Thyroid gland (tissue), 4 donors: ENCODE data around the gene ATXN1. TPM values are rescaled to one million over a fixed set of nuclear protein-coding genes. Genes with fewer than 3 reads are reported as not detected.
A peak's percentile ranks its signal among the peaks of the same experiment; 100 is the strongest.

ENCODE experiments used
- DNase-seq, 2 donors: peaks; one replicate each; pipeline ENCODE4 v3.0.0-alpha.2; 2019
- H3K27ac ChIP-seq, 3 donors: fragments of 200-600 bp; sonication (generic); 1 replicate in 2 of 3; 2 replicates in 1 of 3; pipeline ENCODE4 v1.5.1; 2016 to 2019; ENCODE audit warnings: mild to moderate bottlenecking in 1 of 3, moderate library complexity in 1 of 3
- H3K27me3 ChIP-seq: fragments of 200-600 bp; sonication (generic); one replicate; pipeline ENCODE4 v1.5.1; 2019
- H3K36me3 ChIP-seq, 2 donors: fragments of 200-600 bp; sonication (generic); one replicate each; pipeline ENCODE4 v1.5.1; 2016 to 2019
- H3K4me1 ChIP-seq, 2 donors: fragments of 200-600 bp; sonication (generic); one replicate each; pipeline ENCODE4 v1.5.1; 2017 to 2019
- H3K4me3 ChIP-seq, 3 donors: fragments of 200-600 bp; sonication (generic); replicated peaks in 1 of 3; 1 replicate in 2 of 3; 2 replicates in 1 of 3; pipeline ENCODE4 v1.5.1; 2016; ENCODE audit warnings: mild to moderate bottlenecking in 1 of 3
- H3K9me3 ChIP-seq: fragments of 200-600 bp; sonication (generic); one replicate; pipeline ENCODE4 v1.5.1; 2017
- POLR2A ChIP-seq, 2 donors: fragments of 450-650 bp; IDR thresholded peaks; one replicate each; pipeline ENCODE4 v1.6.1; 2017; ENCODE audit warnings: antibody characterized with exemption in 2 of 2, mild to moderate bottlenecking in 2 of 2, moderate library complexity in 1 of 2
- WGBS, 2 donors: methylation state at CpG; one replicate each; pipeline ENCODE4 v1.1.5; 2017; 5-methylcytosine and 5-hydroxymethylcytosine counted together
- intact Hi-C: fragments of 100-400 bp; cut with DNase I; formaldehyde crosslinking; loops from one replicate; pipeline ENCODE4 v1.15.1; 2023
- total RNA-seq, 4 donors: library from RNA; depleted of rRNA; stranded (reverse); fragments of >200 nt; gene quantifications; one replicate each; pipeline ENCODE4 v1.2.3, GENCODE V29; 2016
- TF ChIP-seq, protein P1 (sequence below), 6 experiments: fragments of 200-600 bp in 3 of 6; fragments of 450-650 bp in 3 of 6; sonication (generic) in 3 of 6; IDR thresholded peaks; one replicate each; pipeline ENCODE4 v1.5.1; 2016 to 2019; ENCODE audit warnings: antibody characterized with exemption in 6 of 6, mild to moderate bottlenecking in 2 of 6, inconsistent platforms in 1 of 6, moderate library complexity in 1 of 6

ATXN1 gene
- total RNA-seq, 4 donors from 2014 or later, result 62.1 to 88.1 (median 83.0) TPM

DNA sequence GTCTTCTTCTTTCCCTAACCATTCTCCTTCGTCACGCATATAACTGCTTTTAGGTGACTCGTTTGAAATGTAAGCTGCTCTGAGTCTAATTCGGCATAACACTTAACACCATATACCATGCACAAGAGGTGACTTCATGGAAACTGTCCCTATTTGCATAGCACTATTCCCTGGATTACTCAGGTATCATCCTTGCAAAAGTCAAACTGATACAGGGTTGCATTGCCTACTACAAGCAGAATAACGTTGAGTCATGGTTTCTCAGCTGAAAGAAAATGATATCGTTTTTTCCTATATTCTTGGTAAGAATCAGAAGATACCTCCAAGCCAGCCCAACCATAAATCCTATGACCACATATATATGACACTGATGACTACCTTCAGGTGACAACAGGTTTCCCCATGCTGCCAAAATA, 227.5 kb downstream of the ATXN1 start:
- intact Hi-C loops, result no loop called here
- WGBS, 2 donors, result 92 to 95% methylated on average over 6 of the region's 6 CpGs
- TF ChIP-seq, protein P1, sequence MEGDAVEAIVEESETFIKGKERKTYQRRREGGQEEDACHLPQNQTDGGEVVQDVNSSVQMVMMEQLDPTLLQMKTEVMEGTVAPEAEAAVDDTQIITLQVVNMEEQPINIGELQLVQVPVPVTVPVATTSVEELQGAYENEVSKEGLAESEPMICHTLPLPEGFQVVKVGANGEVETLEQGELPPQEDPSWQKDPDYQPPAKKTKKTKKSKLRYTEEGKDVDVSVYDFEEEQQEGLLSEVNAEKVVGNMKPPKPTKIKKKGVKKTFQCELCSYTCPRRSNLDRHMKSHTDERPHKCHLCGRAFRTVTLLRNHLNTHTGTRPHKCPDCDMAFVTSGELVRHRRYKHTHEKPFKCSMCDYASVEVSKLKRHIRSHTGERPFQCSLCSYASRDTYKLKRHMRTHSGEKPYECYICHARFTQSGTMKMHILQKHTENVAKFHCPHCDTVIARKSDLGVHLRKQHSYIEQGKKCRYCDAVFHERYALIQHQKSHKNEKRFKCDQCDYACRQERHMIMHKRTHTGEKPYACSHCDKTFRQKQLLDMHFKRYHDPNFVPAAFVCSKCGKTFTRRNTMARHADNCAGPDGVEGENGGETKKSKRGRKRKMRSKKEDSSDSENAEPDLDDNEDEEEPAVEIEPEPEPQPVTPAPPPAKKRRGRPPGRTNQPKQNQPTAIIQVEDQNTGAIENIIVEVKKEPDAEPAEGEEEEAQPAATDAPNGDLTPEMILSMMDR (IDR thresholded peaks at IDR 0.05), result no peak
- TF ChIP-seq POLR2A (IDR thresholded peaks at IDR 0.05), result no peak

DNA sequence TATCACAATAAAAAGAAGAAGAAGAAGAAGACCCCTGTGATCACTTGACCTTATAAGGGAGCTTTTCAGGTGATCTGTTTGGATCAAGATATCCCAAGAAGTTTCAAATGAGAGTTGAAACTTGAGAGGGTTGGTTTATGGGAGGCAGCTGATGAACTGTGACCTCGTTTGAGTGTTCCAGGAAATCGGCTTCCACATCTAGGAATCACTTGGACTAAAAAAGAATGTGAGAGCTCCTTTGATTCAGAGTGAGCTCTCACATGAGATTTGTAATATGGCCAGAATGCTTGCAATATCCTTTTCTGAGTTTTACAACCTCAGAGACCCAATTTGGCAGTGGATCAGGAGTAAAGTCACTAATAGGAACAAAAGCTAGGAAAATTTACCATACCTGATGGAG, 228.1 kb downstream of the ATXN1 start:
- Histone ChIP-seq H3K27ac (peak overlapping the region in 2 of 3 donors; percentile 22 to 25), H3K36me3 (no peaks in the 10 kb centered on the region), H3K4me3 (no peak overlapping the region), H3K27me3 (no peaks in the 10 kb centered on the region), H3K9me3 (no peaks in the 10 kb centered on the region), H3K4me1 (peaks cover 11 to 18% of the 10 kb centered on the region in 2 donors)
- TF ChIP-seq, protein P1 (IDR thresholded peaks at IDR 0.05), result no peak
- no peak for TF ChIP-seq POLR2A (IDR thresholded peaks at IDR 0.05)
- no peak for DNase-seq
- WGBS, 2 donors, result 30 to 34% methylated on average over 2 of the region's 2 CpGs
- intact Hi-C loops, result no loop called here

More for the DNA sequence above, 227.5 kb downstream of the ATXN1 start:
- Histone ChIP-seq H3K9me3 (no peaks in the 10 kb centered on the region), H3K27me3 (no peaks in the 10 kb centered on the region), H3K4me1 (peaks cover 11 to 18% of the 10 kb centered on the region in 2 donors), H3K27ac (peak overlapping the region in 2 of 3 donors; percentile 22 to 25), H3K36me3 (no peaks in the 10 kb centered on the region), H3K4me3 (no peak overlapping the region)
- no peak for DNase-seq

DNA sequence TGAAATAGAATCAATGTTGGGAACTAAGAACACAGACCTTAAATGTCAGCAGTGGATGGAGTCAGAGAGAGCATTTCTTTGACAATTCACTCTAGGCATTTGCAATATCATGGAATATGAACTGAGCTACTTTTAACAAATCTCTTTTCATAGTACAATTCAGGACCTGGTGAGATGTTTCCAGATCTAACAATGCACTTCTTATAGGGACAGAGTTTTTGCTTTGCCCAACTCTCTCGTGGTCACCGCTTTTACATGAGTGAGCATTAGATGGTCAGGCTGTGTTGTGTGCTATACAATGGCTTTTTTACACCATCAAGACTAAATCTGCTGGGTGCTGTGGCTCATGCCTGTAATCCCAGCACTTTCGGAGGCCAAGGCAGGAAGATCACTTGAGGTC, 233.6 kb downstream of the ATXN1 start:
- Histone ChIP-seq H3K9me3 (no peaks in the 10 kb centered on the region), H3K4me1 (peaks cover 0 to under 1% of the 10 kb centered on the region in 2 donors), H3K36me3 (no peaks in the 10 kb centered on the region), H3K4me3 (no peak overlapping the region), H3K27ac (no peak overlapping the region), H3K27me3 (no peaks in the 10 kb centered on the region)
- intact Hi-C loops, result no loop called here
- WGBS, 2 donors, result 97 to 98% methylated on average over 3 of the region's 3 CpGs
- DNase-seq, result no peak
- TF ChIP-seq, protein P1 (IDR thresholded peaks at IDR 0.05), result no peak
- TF ChIP-seq POLR2A (IDR thresholded peaks at IDR 0.05), result no peak

DNA sequence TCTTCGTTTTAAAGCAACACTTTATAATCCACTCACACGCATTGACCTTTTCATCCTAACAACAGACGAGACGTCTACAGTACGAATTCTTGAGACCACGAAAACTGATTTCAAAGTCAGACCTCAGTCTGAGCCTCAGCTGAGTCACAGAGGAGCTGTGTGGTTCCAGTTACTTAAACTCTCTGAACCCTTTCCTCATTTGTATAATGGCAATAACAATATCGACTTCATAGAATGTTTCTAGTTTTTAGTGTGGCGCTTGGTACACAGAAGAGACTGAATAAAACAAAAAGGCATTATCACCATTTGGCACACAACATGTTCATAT, 236.9 kb downstream of the ATXN1 start:
- no peak for TF ChIP-seq POLR2A (IDR thresholded peaks at IDR 0.05)
- TF ChIP-seq, protein P1 (IDR thresholded peaks at IDR 0.05), result no peak
- H3K36me3 ChIP-seq, result peaks cover 4 to 8% of the 10 kb centered on the region in 2 donors
- no peak for DNase-seq
- no peaks in the 10 kb centered on the region for H3K4me1 ChIP-seq
- no peak overlapping the region for H3K27ac ChIP-seq
- 78 to 88% methylated on average over 8 of the region's 8 CpGs for WGBS, 2 donors
- H3K4me3 ChIP-seq, result no peak overlapping the region
- H3K27me3 ChIP-seq, result no peaks in the 10 kb centered on the region
- intact Hi-C loops, result no loop called here
- no peaks in the 10 kb centered on the region for H3K9me3 ChIP-seq

DNA sequence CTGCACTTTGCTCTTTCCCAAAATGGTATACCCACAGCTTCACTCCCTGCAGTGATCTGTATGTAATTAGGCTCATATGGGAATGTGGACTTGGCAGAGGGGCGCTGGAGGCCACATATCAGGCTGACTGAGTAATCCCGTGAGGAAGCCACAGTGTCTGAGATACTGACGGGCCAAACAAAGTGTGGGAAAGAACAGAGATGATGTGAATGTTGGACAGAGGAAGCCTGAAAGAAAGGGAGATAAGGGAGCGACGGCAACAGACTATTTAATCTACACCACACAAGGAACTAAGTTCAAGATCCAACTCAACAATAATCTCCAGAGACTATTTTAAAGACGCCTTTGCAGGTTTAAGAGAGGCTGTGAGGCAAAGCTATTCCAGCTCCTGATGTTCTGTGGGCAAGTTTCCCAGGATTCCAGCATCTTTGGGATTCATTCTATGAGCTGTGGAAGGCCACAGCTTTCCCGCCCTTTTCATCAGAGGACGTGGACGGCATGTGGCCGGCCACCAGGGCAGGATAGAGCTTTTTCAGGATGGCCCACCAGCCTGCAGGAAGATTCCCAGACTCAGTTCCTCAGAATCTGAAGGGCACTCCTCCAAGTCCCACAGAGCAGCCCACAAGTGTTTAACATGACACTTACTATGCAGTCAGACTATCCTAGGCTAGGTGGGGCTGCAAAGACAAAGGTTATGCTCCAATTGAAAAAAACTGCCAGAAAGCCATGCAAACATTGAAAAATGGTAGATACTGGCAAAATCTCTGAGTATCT, 237.5 kb downstream of the ATXN1 start:
- H3K4me1 ChIP-seq, result no peaks in the 10 kb centered on the region
- TF ChIP-seq, protein P1 (IDR thresholded peaks at IDR 0.05), result no peak
- TF ChIP-seq POLR2A (IDR thresholded peaks at IDR 0.05), result no peak
- DNase-seq, result no peak
- intact Hi-C loops, result no loop called here
- no peaks in the 10 kb centered on the region for H3K9me3 ChIP-seq
- H3K27ac ChIP-seq, result no peak overlapping the region
- H3K4me3 ChIP-seq, result no peak overlapping the region
- no peaks in the 10 kb centered on the region for H3K27me3 ChIP-seq
- peaks cover 4 to 8% of the 10 kb centered on the region in 2 donors for H3K36me3 ChIP-seq
- WGBS, 2 donors, result 76 to 87% methylated on average over 10 of the region's 10 CpGs
